NCI-H128 (cell line): ENCODE measurements around the gene ZDHHC22.

ENCODE experiments used
- DNase-seq: peaks from one replicate; lab custom pipeline; 2025; ENCODE audit not compliant: unreplicated experiment; lab: John Stamatoyannopoulos, UW

Gene ZDHHC22

GRCh38 chr14:77158175-77158881 is 16.7 kb upstream of the ZDHHC22 start:
- no peak for DNase-seq

- DNase-seq, result no peak
Measured at GRCh38 chr14:77157740-77158139, 16.1 kb upstream of the ZDHHC22 start.

GRCh38 chr14:77155083-77155482 is 13.5 kb upstream of the ZDHHC22 start:
- no peak for DNase-seq

DNA sequence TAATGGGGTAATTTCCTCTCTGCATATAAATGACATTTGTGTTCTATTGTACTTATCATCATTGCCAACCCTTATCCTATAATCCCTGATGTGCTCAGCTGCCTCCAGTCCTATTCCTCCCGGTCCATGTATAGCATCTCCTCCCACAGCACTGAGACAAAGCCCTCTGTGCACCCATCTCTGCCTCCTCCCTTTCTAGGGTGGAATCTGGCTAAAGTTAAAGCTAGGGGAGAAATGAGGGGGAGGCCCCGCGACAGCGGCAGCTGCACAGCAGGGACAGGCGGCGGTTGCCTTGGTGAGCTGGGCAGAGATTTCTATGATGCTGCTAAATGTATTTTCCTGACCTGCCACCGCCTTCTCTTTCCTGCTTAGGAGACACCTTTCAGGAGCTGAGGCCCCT is 12.8 kb upstream of the ZDHHC22 start:
- no peak for DNase-seq

DNA sequence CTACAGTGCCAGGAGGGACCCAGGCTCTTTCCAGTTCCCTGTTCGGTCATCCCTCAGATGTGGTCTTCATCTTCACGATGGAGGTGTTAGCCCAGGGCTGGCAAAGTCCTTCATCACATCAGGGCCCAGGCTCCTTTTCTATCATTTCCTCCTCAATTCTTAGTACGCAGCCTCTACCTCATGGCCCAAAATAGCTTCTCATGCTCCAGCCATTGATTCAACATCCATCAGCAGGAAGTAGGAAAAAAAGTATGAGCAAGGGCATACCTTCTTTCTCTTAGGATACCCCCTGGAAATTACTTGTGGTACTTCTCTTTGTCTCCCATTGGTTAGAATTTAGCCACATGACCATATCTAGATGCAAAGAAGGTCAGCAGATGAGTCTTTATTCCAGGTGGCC is 12.2 kb upstream of the ZDHHC22 start:
- no peak for DNase-seq

DNA sequence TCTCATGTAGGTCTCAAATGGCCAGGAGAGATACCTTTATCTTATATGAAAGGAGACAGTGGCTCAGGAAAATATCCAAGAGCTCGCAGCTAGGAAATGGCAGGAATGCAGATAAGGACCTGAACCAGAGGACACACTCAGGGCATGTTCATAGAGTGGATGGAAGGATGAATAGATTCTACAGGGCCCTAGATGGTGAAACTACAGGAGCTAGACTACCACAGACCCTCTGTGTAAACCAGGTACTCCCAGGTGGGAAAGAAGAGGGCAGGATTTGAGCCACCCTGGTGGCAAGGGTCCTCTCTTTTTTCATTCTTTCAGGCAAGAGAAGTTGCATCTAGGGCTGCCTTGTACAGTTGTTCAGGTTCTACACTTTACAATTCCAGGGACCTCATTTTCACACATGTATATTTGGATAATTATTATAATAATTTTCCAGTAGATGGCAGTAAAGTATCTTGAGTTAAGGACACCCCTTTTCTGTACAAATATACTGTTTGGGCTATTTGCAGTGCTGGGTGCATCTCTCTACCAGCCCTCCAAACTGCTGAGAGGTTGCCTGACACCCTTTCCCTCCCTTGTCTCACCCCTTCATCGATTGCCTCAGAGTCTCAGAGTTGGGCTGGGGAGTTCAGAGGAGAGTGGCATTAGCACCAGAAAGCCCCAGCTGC is 10.5 kb upstream of the ZDHHC22 start:
- no peak for DNase-seq

- no peak for DNase-seq
Measured at GRCh38 chr14:77151245-77151644, 9.7 kb upstream of the ZDHHC22 start.

GRCh38 chr14:77148510-77149231 is 7.1 kb upstream of the ZDHHC22 start:
- no peak for DNase-seq

DNA sequence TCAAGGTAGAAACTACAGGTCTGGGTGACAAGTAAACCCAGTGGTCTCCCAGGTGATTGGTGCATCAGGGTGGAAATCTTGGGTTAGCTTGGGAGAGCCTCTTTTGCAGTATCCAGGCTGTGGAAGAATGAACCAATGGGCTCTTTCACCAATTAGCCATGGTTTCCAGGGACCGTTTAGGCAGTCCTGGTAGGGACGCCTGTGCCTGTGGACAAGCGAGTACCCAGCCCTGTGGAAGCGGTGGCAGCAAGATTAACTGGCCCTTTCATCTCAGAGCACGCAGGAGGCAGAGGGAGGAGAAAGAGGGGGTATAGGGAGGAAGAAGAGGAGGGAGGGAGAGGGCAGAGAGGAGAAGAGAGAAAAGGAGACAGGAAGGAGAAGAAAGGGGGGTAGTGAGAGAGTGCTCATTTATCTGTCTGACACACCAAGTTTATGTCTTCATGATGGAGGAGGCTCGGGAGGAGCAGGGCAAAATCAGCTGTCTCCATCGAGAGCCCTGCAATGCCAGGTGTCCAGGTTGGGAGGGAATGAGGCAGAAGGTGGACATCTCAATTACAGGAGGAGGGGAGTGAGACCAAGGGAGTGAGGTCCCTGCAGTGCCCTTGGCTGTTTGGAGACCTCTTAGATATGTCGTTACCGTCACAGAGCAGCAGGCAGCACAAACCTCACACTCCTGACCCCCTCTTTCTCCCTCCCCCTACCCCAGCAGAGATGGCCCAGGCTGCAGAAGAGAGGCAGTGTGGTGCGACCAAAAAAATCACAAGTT is 4.6 kb upstream of the ZDHHC22 start:
- no peak for DNase-seq

DNA sequence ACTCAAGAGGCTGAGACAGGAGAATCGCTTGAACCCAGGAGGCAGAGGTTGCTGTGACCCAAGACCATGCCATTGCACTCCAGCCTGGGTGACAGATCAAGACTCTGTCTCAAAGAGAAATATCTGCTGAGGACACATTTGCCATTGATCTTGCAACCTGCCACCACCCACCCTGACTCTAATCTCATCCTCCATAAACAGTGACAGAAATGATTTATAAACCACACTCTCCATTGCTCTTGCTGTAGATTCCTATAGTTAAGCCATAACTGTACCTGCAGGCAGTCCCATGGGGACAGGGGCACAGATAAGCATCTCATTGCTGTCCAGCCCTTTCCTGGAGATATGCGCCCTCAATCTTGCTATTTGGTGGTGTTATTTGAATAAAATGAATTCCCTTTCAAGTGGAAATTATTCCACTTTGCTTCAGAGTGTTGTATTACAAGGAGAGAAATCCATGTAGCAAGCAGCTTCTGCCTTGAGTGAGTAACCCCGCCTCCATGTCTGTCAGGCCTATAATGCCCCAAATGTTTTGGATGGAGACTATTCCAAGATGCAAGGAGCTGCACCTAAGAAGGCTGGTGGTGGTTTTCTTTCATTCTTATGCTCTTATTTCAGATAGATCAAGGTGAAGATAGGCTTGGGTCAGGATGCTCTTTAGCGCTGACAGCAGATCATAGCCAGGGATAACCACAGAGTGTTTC is 3.0 kb upstream of the ZDHHC22 start:
- DNase-seq, result no peak

DNA sequence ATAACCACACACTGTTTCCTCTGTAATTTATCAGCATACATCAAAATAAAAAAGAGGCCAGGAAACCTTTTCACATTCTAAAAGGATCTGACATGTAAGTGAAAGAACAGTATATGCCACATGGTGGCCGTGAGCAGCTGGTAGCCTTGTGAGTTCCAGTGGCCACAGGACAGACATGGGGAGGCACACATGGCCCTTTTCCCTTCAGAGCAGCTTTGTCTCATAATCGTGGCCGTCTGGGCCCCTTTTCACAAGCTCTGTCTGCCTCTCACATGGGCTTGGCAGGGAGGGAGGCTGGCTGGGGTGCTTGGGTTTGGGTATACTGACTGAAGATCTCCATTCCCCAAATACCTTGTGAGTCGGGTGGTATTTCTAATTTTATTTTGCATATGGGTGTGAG is 1.5 kb upstream of the ZDHHC22 start:
- DNase-seq, result no peak

DNA sequence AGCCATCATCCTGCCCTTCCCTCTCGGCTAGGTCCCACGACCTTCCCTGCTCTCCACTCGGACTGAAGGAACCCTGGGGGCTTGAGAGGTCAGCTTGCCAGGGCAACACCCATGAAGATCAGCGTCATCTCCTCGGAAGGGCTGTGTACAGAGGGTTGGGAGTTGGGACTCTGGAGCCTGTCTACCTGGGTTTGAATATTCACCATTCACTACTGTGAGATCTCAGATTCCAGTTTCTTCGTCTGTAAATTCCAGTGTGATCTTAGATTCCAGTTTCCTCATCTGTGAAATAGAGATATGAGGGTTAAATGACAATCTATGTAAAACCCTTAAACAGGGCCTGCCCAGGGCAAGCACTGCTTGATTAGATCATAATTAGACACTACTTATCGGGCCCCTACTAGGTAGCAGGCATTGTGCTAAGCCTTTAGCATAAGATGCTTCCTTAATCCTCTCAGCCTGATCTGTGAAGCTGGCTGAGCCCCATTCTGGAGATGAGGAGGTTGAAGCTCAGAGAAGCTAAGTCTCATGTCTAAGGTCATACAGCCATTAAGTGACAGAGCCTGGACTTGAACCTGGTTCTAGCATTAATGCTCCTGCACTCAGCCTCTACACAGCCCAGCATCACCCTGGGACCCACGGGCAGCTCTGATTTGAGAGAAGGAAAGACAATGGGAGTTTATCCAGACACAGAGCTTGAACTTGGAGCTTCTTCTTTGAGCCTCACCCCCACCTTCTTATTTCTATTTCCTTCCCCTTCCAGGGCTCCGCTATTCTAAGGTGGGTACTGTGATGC is 612 bp upstream of the ZDHHC22 start:
- no peak for DNase-seq

GRCh38 chr14:77140359-77141213 is 1.0 kb downstream of the ZDHHC22 start:
- DNase-seq, result no peak

DNA sequence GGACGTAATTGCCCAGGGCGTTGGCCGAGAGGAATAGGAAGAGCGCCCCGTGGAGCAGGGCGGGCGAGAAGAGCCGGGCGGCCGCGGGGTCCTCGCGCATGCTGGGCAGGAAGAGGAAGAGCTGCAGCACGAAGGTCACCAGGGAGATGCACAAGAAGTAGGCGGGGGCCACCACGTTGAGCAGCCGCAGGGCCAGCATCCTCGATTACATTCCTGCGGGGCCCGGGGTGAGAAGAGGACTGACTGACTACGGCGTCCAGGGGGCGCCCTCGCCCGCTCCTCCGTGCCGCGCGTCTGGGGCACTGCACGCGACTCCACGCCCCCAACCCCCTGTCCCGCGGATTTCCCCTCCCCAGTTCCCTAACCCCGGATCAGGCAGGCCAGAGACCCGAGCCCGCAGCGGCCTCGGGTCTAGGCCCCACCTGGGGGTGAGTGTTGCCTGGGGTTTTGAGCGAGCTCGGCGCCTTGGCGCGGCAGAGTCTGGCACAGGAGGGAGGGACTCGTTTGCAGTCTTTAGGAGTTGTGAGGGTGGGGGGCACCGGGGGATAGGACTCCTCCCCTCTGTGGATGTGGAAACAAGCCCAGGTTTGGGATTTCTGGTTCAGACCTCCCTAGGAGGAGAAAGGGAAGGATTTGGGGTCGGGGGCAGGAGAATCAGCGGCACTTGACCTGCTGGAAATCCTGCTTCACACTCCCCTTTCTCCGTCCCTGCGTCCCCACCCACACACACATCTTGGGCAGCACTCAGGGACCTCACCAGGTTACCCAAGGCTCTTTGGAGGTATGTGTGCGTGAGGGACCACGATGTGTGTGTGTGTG is 1.8 kb downstream of the ZDHHC22 start:
- no peak for DNase-seq

DNA sequence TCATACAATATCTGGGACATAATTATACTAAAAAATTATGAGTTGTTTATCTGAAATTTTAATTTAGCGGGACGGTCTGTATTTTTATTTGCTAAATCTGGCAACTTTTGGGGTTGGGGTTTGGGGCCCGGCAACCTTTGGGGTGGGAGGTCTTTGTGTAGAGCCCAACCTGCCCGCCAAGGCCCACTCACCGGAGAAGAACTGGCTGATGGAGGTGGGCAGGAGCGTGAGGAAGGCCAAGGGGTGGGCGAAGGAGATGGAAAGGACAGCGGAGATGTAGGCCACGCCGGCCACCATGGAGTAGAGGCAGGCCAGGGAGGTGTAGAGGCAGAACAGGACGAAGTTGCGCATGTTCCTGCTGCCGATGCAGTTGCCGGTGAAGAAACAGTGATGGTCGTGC is 2.6 kb downstream of the ZDHHC22 start:
- no peak for DNase-seq

GRCh38 chr14:77133720-77134338 is 7.8 kb downstream of the ZDHHC22 start:
- DNase-seq, result no peak

DNA sequence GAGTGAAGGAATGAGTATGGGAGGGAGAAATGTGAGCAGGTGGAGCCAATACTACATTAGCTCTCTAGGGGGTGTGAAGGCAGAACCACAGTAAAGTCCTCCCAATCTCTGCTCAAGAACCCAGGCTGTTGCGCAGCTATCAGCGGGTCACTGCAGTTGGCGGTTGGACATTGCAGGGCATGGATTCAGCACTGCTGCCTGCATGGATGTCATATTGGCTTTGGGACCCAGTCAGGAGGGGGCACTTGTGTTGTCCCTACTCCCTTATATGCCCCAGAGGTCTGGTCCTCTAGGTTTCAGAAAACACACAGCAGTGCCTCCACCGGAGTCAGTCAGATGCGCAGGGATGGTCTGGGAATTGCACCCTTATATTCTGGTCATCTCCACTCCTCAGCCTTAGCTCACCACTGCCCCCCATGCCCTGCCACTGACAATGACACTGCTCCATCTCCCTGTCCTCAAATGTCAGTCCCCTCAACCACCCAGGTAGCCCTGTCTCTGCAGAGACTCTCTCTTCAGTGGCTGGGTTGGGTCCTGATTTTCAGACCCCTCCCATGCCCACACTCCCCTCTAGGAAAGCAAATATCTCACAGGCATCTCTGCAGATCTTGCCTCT is 9.6 kb downstream of the ZDHHC22 start:
- DNase-seq, result no peak
